DMS 273 (cell line): ENCODE results near the gene ATAD3A.
"Not testable (repeated sequence)": the region's sequence is repeated elsewhere in the genome, so short reads cannot be mapped to it uniquely, and the experiment has no call there.

Source experiments
- DNase-seq: peaks from one replicate; lab custom pipeline; 2025; ENCODE audit not compliant: unreplicated experiment; lab: John Stamatoyannopoulos, UW

Gene ATAD3A

DNA sequence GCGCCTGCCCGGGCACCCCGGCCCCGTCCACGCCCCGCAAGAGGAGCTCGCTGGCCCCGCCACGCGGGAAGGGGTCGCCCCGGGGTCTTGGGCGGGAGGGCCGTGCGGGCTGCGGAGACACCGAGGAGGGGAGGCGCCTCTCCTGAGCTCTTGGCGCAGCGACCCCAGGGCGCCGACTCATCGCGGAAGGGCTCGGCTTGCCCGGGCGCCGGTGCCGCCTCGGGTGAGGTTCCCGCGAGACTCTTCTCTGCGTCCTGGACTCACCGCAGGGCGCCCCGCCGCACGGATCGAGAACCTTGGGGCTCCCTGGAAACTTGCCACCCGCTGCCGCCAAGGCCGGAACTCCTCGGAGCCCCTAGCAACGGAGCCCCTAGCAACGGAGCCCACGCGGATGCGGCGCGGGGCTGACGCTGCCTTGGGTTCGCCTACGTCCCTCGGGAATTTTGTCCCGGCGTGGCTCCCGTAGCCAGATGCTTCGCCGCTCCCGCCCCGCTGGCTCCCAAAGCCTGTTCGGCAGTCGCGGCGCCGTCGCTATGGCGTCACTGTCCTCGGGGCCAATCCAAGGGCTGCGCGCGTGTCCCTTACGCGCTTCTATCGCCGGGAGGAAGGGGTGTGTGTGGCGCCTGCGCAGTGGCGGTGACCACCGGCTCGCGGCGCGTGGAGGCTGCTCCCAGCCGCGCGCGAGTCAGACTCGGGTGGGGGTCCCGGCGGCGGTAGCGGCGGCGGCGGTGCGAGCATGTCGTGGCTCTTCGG is at the start of gene ATAD3A:
Gene ATAD3A (plus strand): TSS at position 630 of the 753 bp plus-strand sequence. CDS start 107 bp downstream, at position 737.
- peak; percentile 92 for DNase-seq

DNA sequence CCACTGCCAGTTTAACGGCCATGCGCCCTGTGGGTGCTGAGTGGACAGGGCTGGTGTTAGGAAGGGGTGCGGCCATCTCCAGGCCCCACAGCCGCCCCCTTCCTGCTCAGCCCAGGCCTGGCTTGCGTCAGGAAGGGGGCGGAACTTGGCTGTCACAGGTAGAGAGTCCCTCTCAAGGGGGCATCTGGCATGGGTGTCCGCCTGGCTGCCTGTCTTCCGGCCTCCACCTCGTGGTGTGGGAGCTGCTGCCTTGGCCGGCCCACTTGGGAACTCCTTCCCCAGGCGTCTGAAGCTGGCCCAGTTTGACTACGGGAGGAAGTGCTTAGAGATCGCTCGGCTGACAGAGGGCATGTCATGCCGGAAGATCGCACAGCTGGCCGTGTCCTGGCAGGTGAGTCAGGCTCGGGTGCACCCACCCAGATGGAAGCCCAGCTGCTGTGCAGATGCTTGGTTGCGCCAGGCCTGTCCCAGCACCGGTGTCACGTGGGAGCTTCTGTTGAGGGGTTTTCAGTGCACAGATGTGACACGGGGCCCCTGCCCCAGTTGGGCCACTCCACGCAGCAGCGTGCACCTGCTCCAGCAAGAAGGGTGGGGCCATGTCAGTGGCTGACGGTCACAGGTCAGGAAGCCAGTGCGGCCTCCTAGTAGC is 49.5 kb upstream of the ATAD3A start:
- peak; percentile 74 for DNase-seq

DNA sequence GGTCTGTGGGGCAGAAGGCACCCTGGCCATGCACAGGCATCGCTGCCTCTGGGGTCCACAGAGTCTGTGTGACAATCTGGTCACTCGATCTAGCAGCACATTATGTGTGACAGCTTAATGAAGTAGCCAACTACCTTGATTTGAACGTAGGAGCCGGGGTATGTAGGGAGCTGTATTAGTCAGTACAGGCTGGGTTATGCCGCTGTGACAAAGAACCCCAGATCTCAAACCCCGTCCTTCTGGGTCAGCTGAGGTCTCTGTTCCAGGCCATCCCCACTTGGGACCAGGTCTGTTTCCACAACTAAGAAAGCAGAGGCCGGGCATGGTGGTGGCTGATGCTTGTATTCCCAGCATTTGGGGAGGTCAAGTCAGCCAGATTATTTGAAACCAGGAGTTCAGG is 48.6 kb upstream of the ATAD3A start:
- no peak for DNase-seq

DNA sequence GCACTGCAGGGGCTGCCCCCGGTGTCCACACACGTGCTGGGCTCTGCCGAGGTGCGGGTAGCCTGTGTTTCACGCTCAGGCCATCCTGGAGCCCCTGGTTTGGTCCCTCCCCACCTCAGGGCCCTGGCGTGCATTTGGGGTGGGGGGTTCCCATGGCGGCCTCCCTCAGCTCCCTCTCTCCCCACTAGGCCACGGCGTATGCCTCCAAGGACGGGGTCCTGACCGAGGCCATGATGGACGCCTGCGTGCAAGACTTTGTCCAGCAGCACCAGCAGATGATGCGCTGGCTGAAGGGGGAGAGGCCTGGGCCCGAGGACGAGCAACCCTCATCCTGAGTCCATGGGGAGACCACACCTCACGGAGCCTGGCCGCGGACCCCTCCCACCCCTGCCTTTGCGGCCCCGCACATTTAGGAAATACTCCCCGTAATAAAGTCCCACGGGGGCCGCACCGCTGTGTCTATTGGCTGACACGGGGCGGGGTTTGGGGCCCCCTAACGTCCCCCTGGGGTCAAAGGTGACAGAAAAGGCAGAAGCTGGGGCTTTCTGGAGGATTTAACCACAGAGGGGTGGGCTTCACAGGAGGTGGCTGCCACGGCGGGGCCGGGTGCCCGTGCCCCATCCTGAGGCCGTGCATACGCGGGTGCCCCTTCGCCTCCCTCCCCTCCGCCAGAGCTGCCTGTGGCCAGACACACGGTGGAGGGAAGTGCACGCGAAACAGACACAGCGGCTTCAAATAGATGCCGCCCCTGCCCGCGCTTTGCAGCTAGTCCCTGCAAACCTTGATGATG is 43.6 kb upstream of the ATAD3A start:
- not testable (repeated sequence) for DNase-seq

DNA sequence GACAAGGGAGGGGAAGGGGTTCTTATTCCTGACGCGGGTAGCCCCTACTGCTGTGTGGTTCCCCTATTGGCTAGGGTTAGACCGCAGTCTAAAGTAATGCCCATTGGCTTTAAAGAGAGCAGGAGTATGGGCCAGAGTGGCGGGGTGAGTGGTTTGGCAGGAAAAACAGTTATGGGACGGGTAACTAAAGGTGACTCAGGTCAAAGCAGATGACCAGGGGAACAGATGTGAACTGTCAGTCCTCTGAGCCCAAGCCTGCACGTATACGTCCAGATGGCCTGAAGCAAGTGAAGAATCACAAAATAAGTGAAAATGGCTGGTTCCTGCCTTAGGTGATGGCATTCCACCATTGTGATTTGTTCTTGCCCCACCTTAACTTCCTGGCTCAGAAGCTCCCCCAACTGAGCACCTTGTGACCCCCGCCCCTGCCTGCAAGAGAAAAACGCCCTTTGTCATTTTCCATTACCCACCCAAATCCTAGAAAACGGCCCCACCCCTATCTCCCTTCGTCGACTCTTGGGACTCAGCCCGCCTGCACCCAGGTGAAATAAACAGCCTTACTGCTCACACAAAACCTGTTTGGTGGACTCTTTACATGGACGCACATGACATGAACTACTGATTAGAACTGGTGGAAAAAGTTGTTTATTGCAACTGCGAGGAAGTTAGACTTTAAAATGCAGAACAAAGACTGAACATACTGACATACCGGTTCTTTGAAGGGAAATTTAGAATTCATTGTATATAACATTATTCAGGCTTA is 41.2 kb upstream of the ATAD3A start:
- DNase-seq, result no peak

DNA sequence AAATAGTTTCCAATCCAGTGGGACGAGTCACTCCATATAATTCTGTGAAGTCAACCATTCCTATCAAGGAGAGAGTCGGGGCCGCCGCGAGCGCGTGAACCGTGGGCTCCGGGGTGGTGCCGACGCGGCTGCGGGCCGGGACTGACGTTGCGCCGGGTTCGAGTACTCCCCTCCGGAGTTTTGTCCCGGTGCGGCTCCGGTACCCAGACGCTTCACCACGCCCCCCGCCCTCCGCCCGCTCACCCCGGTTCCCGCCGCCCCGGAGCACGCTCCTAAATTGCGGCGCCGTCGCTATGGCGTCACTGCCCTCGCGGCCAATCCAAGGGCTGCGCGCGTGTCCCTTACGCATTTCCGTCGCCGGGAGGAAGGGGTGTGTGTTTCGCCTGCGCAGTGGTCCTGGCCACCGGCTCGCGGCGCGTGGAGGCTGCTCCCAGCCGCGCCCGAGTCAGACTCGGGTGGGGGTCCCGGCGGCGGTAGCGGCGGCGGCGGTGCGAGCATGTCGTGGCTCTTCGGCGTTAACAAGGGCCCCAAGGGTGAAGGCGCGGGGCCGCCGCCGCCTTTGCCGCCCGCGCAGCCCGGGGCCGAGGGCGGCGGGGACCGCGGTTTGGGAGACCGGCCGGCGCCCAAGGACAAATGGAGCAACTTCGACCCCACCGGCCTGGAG is 40.4 kb upstream of the ATAD3A start, which contains the start of gene ATAD3B:
Gene ATAD3B (plus strand): TSS at position 377 of the 664 bp plus-strand sequence. CDS start 120 bp downstream, at position 497.
- peak; percentile 85 for DNase-seq

DNA sequence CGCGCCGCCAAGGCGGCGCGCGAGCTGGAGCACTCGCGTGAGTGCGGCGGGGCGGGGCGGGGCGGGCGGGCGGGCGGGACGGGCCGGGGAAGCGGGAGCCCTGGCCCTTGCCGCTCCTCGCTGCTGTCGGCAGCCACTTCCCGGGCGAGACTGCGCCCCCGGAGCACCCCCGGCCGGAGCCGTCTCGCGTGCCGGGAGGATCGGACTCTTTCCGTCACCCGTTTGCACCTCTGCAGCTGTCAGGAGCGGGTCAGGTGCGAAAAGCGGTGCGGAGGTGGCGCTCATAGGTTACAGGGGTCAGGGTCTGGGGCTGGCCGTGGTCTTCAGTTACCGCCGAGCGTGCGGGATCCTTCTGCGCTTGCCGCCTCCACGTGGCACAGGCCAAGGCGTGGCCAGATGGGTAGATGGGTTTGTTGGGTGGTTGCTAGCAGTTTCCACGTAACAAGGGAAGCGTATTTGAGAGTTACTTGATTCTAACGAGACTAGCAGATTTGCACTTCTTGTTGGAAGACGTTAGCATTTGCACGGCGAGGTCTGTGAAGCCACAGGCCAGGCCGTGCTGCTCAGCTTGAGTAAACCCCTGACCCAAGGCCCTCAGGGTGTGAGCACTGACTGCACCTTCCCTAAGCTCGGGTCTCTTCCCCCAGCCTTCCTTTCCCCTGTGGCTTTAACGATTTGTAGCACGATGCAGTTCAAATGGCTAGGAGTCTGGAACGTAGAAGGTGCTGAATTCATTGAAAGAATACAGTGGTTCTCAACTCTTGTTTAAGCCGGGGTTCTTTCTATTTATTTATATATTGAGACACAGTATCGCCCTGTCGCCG is 39.7 kb upstream of the ATAD3A start:
- DNase-seq, result not testable (repeated sequence)

DNA sequence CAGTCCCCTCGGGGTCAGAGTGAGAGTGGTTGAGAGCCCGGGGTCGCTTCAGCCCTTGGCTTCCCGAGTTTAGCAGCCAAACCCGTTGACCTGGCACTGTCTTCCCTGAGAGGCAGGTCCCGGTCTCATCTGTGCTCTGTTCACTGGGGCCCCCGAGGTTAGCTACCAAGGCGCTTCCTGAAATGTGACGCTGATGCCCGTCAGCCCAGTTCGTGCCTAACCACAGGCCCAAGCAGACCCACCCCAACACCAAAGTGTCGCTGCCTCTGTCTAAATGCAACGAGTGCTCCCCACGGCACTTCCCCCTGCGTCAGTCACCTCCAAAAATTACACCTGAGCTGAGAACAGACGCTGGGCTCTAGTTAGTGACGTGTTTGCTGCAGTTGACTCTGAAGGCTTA is 36.0 kb upstream of the ATAD3A start:
- DNase-seq, result not testable (repeated sequence)

DNA sequence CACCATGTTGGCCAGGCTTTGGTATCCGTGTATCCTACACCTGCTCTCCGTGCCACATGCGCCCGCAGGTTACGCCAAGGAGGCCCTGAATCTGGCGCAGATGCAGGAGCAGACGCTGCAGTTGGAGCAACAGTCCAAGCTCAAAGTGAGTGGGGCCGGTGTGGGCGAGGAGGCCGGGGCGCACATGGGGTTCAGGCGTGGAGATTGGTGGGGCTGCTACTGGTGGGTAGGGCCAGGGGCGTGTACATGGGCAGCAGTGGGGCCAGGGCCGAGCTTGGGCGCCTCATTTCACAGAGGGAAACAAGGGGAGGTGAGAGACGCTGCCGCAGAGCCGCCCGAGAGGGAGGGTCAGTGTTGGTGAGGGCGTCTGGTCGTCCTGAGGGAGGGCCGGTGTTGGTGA is 34.8 kb upstream of the ATAD3A start:
- no peak for DNase-seq

DNA sequence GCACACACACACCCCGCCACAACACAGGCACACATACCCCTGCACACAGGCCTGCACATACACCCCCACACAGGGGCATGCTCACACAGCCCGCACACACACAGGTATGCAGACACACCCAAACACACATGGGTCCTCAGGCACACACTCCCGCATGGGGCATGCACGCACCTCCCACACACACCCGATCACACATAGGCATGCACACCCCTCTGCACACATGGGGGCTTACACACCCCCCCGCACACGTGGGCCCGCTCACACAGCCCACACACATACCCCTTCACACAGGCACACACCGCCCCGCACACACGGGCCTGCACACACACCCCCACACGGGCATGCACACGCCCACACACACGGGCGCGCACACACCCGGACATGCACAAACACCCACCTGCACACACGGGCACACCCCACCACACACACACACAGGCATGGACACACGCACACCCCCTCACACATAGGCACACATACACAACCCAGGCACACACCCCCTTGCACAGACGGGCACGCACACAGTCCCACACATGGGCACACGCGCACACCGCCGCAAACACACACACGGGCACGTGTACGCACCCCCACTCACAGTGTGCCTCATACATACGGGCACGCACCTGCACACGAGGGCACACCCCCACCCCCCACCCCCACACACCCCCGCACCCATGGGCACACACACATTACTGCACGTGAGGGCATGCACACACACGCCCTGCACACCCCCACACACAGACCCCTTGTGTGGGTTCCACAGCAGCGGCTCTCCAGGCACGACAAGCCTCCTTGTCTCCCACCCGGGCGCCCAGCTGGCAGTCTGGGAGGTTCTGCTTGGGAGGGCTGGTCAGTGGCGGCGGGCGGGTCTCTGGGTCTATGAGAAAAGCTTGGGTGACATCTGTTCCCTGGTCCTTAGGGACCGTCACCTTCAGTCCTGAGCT is 32.1 kb upstream of the ATAD3A start:
- DNase-seq, result no peak

DNA sequence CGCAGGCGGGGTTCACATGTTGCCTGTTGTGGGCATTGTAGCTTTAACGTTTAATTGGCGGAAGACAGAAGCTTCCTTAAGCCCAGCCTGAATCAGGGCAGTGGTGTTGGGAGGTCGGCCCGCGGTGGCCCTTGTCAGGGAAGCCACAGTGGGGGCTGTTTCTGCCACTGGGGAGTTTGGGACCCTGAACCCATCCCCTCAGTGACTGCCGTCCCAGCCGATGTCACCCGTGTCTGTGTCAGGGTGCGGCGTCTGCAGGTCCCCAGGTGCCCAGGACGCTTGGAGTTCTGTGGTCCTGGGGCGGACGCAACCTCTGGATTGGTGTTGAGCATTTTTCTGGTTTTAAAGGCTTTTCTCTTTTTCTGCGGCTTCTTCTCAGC is 31.5 kb upstream of the ATAD3A start:
- not testable (repeated sequence) for DNase-seq

DNA sequence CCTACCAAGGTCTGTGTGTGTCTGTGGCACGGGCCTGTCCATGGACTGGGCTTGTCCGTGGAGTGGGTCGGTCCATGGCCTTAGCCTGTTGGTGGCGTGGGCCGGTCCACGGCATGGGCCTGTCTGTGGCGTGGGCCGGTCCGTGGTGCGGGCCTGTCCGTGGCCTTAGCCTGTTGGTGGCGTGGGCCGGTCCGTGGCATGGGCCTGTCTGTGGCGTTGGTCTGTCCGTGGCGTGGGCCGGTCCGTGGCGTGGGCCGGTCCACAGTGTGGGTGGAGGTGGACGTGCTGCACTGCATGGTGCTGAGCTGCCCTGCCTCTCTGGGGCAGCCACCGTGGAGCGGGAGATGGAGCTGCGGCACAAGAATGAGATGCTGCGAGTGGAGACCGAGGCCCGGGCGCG is 30.2 kb upstream of the ATAD3A start:
- not testable (repeated sequence) for DNase-seq

DNA sequence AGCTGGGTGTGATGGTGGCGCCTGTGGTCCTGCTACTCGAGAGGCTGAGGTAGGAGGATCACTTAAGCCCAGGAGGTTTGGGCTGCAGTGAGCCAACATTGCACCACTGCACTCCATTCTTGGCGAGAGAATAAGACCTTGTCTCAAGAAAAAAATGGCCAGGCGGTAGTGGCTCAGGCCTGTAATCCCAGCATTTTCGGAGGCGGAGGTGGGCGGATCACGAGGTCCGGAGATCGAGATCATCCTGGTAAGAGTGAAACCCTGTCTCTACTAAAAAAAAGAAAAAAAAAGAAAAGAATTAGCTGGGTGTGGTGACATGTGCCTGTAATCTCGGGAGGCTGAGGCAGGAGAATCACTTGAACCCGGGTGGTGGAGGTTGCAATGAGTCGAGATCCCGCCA is 29.1 kb upstream of the ATAD3A start:
- DNase-seq, result no peak

DNA sequence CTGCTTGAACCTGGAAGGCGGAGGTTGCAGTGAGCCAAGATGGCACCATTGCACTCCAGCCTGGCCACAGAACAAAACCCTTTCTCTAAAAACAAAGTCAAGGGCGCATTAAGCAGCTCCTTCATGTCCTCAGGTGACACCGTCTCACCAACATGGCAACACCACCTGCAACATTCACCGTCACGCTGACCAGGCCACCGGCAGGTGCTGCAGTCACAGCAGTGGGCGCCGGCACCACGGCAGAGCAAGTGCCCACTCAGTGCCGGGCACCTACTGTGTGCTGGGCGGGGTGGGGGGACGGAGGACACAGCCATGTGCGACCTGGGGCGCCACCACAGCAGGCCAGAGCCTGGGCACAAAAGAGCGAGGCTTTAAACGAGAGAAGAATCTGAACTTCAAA is 28.2 kb upstream of the ATAD3A start:
- DNase-seq, result no peak

DNA sequence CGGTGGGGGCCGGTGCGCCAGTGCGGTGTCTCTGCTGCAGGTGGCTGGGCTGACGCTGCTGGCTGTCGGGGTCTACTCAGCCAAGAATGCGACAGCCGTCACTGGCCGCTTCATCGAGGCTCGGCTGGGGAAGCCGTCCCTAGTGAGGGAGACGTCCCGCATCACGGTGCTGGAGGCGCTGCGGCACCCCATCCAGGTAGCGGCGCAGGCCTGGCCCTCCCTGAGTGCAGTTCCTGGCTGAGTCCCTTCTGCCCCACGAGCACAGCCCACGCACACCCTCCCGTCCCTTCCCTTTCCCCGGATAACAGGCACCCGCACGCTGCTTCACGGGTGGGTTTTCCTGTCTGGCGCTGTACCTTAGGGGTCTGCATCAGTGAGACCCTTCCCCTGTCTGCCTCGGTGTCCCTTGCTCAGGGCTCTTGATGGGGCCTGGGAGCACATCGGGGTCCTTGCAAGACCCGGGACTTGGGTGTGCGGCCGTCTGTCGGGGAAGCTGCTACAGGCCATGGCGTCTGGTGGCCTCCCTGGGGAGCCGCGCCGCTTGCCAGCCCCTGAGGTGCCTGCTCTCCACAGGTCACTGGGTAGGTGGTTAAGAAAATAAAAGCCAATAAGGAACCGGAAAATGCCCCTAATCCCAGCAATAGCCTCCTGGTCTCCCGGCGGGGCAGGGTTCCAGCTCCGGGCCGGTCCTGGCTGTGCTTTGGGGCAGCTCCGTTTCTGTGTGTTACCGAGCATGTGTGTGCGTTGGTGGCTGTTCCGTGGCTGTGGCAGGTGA is 26.8 kb upstream of the ATAD3A start:
- DNase-seq, result not testable (repeated sequence)

DNA sequence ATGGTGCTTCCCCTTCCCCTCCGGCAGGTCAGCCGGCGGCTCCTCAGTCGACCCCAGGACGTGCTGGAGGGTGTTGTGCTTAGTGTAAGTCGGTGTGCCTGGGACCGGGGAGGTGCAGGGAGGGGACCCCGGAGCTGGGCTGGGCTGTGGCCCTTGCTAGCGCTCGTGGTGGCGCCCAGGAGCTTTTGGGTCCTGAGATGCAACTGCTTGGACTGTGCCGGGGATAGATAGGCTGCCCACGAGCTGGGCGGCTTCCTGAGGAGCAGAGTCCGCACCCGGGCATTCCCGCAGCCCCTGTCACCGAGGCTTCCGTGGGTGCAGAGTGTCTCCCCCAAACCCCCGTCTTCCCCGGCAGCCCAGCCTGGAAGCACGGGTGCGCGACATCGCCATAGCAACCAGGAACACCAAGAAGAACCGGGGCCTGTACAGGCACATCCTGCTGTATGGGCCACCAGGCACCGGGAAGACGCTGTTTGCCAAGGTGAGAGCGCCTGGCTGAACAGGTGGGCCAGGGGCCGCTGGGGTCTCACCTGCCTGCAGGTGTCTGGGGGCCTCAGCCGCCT is 26.1 kb upstream of the ATAD3A start:
- not testable (repeated sequence) for DNase-seq

DNA sequence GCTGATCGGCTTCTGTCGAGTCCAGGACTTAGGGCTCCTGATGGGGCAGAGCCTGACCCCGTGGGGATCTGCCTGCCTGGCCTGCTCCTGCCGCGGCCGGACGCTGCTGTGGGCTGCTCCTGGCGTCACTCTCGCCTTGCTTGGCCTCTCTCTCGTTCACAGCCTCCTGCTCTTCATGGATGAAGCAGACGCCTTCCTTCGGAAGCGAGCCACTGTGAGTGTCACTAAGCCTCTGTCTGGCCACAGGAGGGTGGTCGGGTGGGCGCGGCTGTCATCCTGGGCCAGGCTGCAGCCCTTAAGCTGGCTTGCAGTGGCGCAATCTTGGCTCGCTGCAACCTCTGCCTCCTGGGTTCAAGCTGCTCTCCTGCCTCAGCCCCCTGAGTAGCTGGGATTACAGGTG is 24.3 kb upstream of the ATAD3A start:
- DNase-seq, result no peak
